Subcutaneous adipose tissue (tissue), 4 donors: ENCODE measurements around the gene NSFL1C. TPM values are rescaled to one million over a fixed set of nuclear protein-coding genes. Genes with fewer than 3 reads are reported as not detected.

ENCODE experiments used
- CTCF ChIP-seq: fragments of 450-650 bp; IDR thresholded peaks from one replicate; pipeline ENCODE4 v1.5.1; 2016; ENCODE audit warnings: low read depth, mild to moderate bottlenecking, control low read depth, antibody characterized with exemption, moderate library complexity
- total RNA-seq, 4 donors: library from RNA; depleted of rRNA; stranded (reverse); fragments of >200 nt; gene quantifications; one replicate each; pipeline ENCODE4 v1.1.0, GENCODE V29; 2016

The NSFL1C gene
- total RNA-seq, 4 donors from 2014 or later = 43.7 to 60.5 (median 57.8) TPM

GRCh38 chr20:1430004-1430451 is 36.6 kb downstream of the NSFL1C start:
- TF ChIP-seq CTCF = no peak

- TF ChIP-seq CTCF = no peak
Observed at GRCh38 chr20:1429143-1429728, 37.4 kb downstream of the NSFL1C start.

GRCh38 chr20:1427457-1428054 is 39.1 kb downstream of the NSFL1C start:
- no peak for TF ChIP-seq CTCF

GRCh38 chr20:1426231-1426849 is 40.3 kb downstream of the NSFL1C start:
- no peak for TF ChIP-seq CTCF

GRCh38 chr20:1424336-1424735 is 42.3 kb downstream of the NSFL1C start:
- TF ChIP-seq CTCF = no peak

GRCh38 chr20:1423625-1424106 is 43.0 kb downstream of the NSFL1C start:
- TF ChIP-seq CTCF = no peak

GRCh38 chr20:1423206-1423605 is 43.4 kb downstream of the NSFL1C start:
- TF ChIP-seq CTCF = no peak
